ENCODE results near the gene FLRT3. TPM values are rescaled to one million over a fixed set of nuclear protein-coding genes. Genes with fewer than 3 reads are reported as not detected.

FLRT3 gene
- total RNA-seq (100 to 1,000 TPM in 1 of 2 donors, 10 to 100 TPM in 1; 56.9 to 144 TPM), polyA plus RNA-seq (10 to 100 TPM; 23.5 to 40.8 TPM)
- long read RNA-seq, donor 1, full-length matches to known transcripts = 4 of 4 reads
- long read RNA-seq, donor 1, partial matches to known transcripts = 0 of 4 reads
- long read RNA-seq, donor 1, other reads (novel, unspliced or antisense) = 0 of 4 reads
- long read RNA-seq, donor 2, full-length matches to known transcripts = 1 of 1 reads
- long read RNA-seq, donor 2, partial matches to known transcripts = 0 of 1 reads
- long read RNA-seq, donor 2, other reads (novel, unspliced or antisense) = 0 of 1 reads
- long read RNA-seq, donor 3, full-length matches to known transcripts = 2 of 2 reads
- long read RNA-seq, donor 3, partial matches to known transcripts = 0 of 2 reads
- long read RNA-seq, donor 3, other reads (novel, unspliced or antisense) = 0 of 2 reads
- long read RNA-seq, donor 4, full-length matches to known transcripts = 1 of 1 reads
- long read RNA-seq, donor 4, partial matches to known transcripts = 0 of 1 reads
- long read RNA-seq, donor 4, other reads (novel, unspliced or antisense) = 0 of 1 reads
- long read RNA-seq, donor 5, full-length matches to known transcripts = 4 of 4 reads
- long read RNA-seq, donor 5, partial matches to known transcripts = 0 of 4 reads
- long read RNA-seq, donor 5, other reads (novel, unspliced or antisense) = 0 of 4 reads

DNA sequence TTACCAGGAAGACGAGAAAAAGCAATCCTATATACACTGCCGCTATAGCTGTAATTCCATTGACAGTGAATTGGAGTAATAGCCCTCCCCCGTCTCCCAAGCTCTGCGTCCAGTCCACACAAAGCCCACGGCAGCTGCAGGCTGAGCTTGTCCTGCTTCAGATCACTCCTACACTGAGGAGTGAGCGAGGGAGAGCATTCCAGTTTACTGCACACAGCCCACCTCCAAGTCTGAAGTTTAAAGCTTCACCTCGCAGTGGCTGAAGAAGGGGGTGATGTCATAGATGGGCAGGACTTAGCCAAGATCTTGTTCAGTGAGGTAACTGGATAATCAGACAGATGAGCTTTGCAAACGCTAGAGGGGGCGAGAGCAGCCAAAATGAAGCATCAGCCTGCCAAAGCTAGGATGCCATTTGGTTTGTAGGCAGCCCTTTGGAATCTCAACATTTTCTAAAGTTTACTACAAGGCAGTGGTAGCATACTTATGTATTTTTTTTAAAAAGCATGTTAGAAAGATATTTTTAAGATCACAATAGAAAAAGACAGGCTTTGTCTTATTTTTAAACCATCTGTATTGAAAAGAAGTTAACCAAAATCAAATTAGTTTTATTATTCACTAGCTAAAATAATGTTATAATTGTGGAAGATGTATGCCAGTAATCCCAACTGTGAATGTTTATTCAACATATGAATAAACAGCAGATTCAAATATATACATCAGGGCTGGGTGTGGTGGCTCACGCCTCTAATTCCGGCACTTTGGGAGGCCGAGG is at the start of gene FLRT3:
Gene FLRT3, minus strand, starts transcription at position 213 of the 772 bp plus-strand sequence. CDS start 10,106 bp downstream, outside the sequence.
- H3K27ac ChIP-seq (ENCODE audit: low read depth in 1 of 2, low read length in 1 of 2) = peak within 1 kb of the TSS in 1 of 2 donors; percentile 90
- no peaks in the 10 kb centered on the region for H3K9me3 ChIP-seq (ENCODE audit: control insufficient read depth in 4 of 4, insufficient read depth in 3 of 4, low read length in 3 of 4)
- no peaks in the 10 kb centered on the region for H3K36me3 ChIP-seq (ENCODE audit: control insufficient read depth in 4 of 4, insufficient read depth in 4 of 4, low read length in 4 of 4)
- DNase-seq (peak; percentile 92 to 97 (median 97)), ATAC-seq (ENCODE audit: insufficient read depth, low FRiP score) (peak; percentile 89)
- peaks cover 0 to 10% (median 2%) of the 10 kb centered on the region in 5 donors for H3K4me1 ChIP-seq (ENCODE audit: control insufficient read depth in 5 of 5, insufficient read depth in 5 of 5, low read length in 5 of 5)
- no peaks in the 10 kb centered on the region for H3K27me3 ChIP-seq (ENCODE audit: control insufficient read depth in 3 of 3, insufficient read depth in 3 of 3, low read length in 2 of 3)
- peak within 1 kb of the TSS; percentile 49 for H3K4me3 ChIP-seq
- 25 to 29% methylated on average over 12 of the region's 12 CpGs for WGBS, 2 donors
- peak within 1 kb of the TSS; percentile 82 to 99 for H3K9ac ChIP-seq (ENCODE audit: insufficient read depth in 1 of 2, low read length in 2 of 2)
- TF ChIP-seq, protein P1, sequence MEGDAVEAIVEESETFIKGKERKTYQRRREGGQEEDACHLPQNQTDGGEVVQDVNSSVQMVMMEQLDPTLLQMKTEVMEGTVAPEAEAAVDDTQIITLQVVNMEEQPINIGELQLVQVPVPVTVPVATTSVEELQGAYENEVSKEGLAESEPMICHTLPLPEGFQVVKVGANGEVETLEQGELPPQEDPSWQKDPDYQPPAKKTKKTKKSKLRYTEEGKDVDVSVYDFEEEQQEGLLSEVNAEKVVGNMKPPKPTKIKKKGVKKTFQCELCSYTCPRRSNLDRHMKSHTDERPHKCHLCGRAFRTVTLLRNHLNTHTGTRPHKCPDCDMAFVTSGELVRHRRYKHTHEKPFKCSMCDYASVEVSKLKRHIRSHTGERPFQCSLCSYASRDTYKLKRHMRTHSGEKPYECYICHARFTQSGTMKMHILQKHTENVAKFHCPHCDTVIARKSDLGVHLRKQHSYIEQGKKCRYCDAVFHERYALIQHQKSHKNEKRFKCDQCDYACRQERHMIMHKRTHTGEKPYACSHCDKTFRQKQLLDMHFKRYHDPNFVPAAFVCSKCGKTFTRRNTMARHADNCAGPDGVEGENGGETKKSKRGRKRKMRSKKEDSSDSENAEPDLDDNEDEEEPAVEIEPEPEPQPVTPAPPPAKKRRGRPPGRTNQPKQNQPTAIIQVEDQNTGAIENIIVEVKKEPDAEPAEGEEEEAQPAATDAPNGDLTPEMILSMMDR (IDR thresholded peaks at IDR 0.05; ENCODE audit: control extremely low read depth, extremely low read depth) = peak; percentile 32

DNA sequence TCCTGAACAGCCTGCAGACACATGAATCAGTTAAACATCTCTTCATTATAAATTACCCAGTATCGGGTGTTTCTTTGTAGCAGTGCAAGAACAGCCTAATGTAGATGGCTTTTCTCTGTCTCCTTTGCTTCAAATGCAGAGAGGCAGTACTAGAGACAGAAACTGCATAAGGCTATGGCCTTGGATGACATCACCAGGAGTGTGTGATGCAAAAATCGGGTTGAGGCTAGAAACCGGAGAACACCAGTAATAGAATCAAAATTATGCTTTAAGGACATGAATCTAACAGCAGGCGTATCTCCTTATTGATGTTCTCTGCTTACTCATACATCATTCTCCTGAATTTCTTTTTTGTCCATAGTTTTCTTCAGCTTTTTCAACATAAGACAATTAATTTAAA is 49.3 kb upstream of the FLRT3 start:
- no peak for ATAC-seq (ENCODE audit: insufficient read depth, low FRiP score)
- Histone ChIP-seq H3K9me3 (ENCODE audit: control insufficient read depth in 4 of 4, insufficient read depth in 3 of 4, low read length in 3 of 4) (peaks cover 0 to 5% (median 3%) of the 10 kb centered on the region in 4 donors), H3K9ac (ENCODE audit: insufficient read depth in 1 of 2, low read length in 2 of 2) (no peak overlapping the region), H3K4me1 (ENCODE audit: control insufficient read depth in 5 of 5, insufficient read depth in 5 of 5, low read length in 5 of 5) (peaks cover 0 to 10% (median 0%) of the 10 kb centered on the region in 5 donors), H3K27me3 (ENCODE audit: control insufficient read depth in 3 of 3, insufficient read depth in 3 of 3, low read length in 2 of 3) (no peaks in the 10 kb centered on the region), H3K36me3 (ENCODE audit: control insufficient read depth in 4 of 4, insufficient read depth in 4 of 4, low read length in 4 of 4) (no peaks in the 10 kb centered on the region), H3K4me3 (no peak overlapping the region), H3K27ac (ENCODE audit: low read depth in 1 of 2, low read length in 1 of 2) (no peak overlapping the region)
- WGBS, 2 donors = 91 to 94% methylated on average over 4 of the region's 4 CpGs
- TF ChIP-seq, protein P1 (IDR thresholded peaks at IDR 0.05; ENCODE audit: control extremely low read depth, extremely low read depth) = no peak
- no peak for DNase-seq

DNA sequence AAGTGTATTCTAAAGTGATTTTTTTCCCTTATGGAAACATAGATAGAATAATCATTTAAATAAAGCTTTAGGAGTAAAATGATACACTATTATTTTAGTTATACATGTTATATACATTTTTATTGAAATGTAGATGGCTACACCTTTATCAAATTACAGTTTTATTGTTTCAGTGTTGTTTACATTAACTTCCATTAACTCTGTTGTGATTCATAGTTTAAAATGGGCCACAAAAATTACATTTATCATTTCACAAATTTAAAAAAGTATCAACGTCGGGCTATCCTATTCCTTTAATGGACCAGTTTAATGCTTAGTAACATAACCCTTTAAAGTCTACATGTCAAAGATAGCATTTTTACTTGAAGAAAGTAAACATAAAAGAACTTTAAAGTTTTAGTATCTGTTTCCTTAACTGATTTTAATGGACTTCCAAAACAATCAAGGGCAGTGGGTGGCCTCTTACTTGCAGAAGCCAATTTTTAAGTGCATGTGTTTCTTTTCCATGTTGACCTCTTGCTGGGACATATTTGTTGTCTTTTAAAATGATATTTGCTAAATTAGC is 47.8 kb upstream of the FLRT3 start:
- 53 to 73% methylated on average over 2 of the region's 2 CpGs for WGBS, 2 donors
- DNase-seq = no peak
- Histone ChIP-seq H3K27ac (ENCODE audit: low read depth in 1 of 2, low read length in 1 of 2) (no peak overlapping the region), H3K36me3 (ENCODE audit: control insufficient read depth in 4 of 4, insufficient read depth in 4 of 4, low read length in 4 of 4) (no peaks in the 10 kb centered on the region), H3K9ac (ENCODE audit: insufficient read depth in 1 of 2, low read length in 2 of 2) (no peak overlapping the region), H3K27me3 (ENCODE audit: control insufficient read depth in 3 of 3, insufficient read depth in 3 of 3, low read length in 2 of 3) (no peaks in the 10 kb centered on the region), H3K9me3 (ENCODE audit: control insufficient read depth in 4 of 4, insufficient read depth in 3 of 4, low read length in 3 of 4) (peaks cover 0 to 5% (median 3%) of the 10 kb centered on the region in 4 donors), H3K4me1 (ENCODE audit: control insufficient read depth in 5 of 5, insufficient read depth in 5 of 5, low read length in 5 of 5) (peaks cover 0 to 10% (median 0%) of the 10 kb centered on the region in 5 donors), H3K4me3 (no peak overlapping the region)
- TF ChIP-seq, protein P1 (IDR thresholded peaks at IDR 0.05; ENCODE audit: control extremely low read depth, extremely low read depth) = no peak
- no peak for ATAC-seq (ENCODE audit: insufficient read depth, low FRiP score)
